Endothelial cell of umbilical vein (primary cell): Measurements from ENCODE around the gene FILIP1. TPM values are rescaled to one million over a fixed set of nuclear protein-coding genes. Genes with fewer than 3 reads are reported as not detected.

Experiments
- BruUV-seq: library from RNA; stranded (reverse); fragments of 400-500 nt; replicated peaks from 2 replicates; lab custom pipeline; 2021; lab: Mats Ljungman, UMichigan
- CTCF ChIA-PET: fragments of 300-600, 350-600 bp; sonication (Branson Sonifier 250); formaldehyde crosslinking; loops from one replicate; lab custom pipeline; 2021; ENCODE audit warnings: antibody characterized with exemption, inconsistent platforms; lab: Charles Lee
- POLR2A ChIA-PET: fragments of 300-600, 350-600 bp; sonication (Branson Sonifier 250); formaldehyde crosslinking; loops from one replicate; lab custom pipeline; 2021; ENCODE audit warnings: antibody characterized with exemption, inconsistent platforms; lab: Charles Lee
- DNase-seq: peaks from one replicate; pipeline ENCODE4 v3.0.0-alpha.2; 2011; ENCODE audit warnings: low read depth, low spot score
- FAIRE-seq: peaks from 2 replicates; lab custom pipeline; 2011; peaks lifted over from hg19 to GRCh38; lab: Jason Lieb, UNC
- H2AFZ ChIP-seq: 2 replicates; pipeline ENCODE4 v1.6.0; 2012; ENCODE audit warnings: low read depth, low read length, control low read depth, inconsistent platforms
- H3K27ac ChIP-seq: 2 replicates; pipeline ENCODE4 v1.5.1; 2011; ENCODE audit warnings: low read depth, mild to moderate bottlenecking, control low read depth, low read length, moderate library complexity; ENCODE audit not compliant: insufficient read depth
- H3K27me3 ChIP-seq, 2 experiments: 2 replicates each; pipeline versions ENCODE4 v1.6.0 to v1.6.1; 2011; ENCODE audit warnings: low read length in 2 of 2, mixed read lengths in 1 of 2; ENCODE audit not compliant: control insufficient read depth in 2 of 2, insufficient read depth in 2 of 2
- H3K36me3 ChIP-seq, 2 experiments: 2 replicates in 1 of 2; 3 replicates in 1 of 2; pipeline ENCODE4 v1.5.1; 2011; ENCODE audit warnings: low read length in 2 of 2, mild to moderate bottlenecking in 1 of 2, moderate library complexity in 1 of 2; ENCODE audit not compliant: control insufficient read depth in 2 of 2, insufficient read depth in 2 of 2; ENCODE audit errors: extremely low read depth in 1 of 2
- H3K4me1 ChIP-seq: 3 replicates; pipeline ENCODE4 v1.5.1; 2011; ENCODE audit warnings: mild to moderate bottlenecking, low read length; ENCODE audit not compliant: control insufficient read depth, insufficient read depth; ENCODE audit errors: extremely low read depth
- H3K4me2 ChIP-seq: 2 replicates; pipeline ENCODE4 v1.6.1; 2011; ENCODE audit warnings: low read length, control low read depth, mixed read lengths; ENCODE audit not compliant: insufficient read depth
- H3K4me3 ChIP-seq, 3 experiments: fragments of 200-600 bp in 1 of 3; sonication (generic), shearing (Covaris generic) in 1 of 3; replicated peaks in 1 of 3; 2 replicates each; pipeline ENCODE4 v1.5.1; 2011 to 2016; ENCODE audit warnings: control low read depth in 3 of 3, low read length in 3 of 3, mild to moderate bottlenecking in 2 of 3, inconsistent platforms in 1 of 3, low read depth in 1 of 3, moderate library complexity in 1 of 3; ENCODE audit not compliant: insufficient read depth in 1 of 3
- H3K79me2 ChIP-seq: 2 replicates; pipeline ENCODE4 v1.6.0; 2012; ENCODE audit warnings: low read length, inconsistent platforms; ENCODE audit not compliant: control insufficient read depth, insufficient read depth
- H3K9ac ChIP-seq: replicated peaks from 2 replicates; pipeline ENCODE3; 2011; ENCODE audit warnings: low read length, control low read depth; ENCODE audit not compliant: insufficient read depth; ENCODE audit errors: extremely low read depth
- H3K9me1 ChIP-seq: replicated peaks from 3 replicates; pipeline ENCODE4 v1.6.0; 2011; ENCODE audit warnings: mild to moderate bottlenecking, low read length; ENCODE audit not compliant: control insufficient read depth, insufficient read depth; ENCODE audit errors: extremely low read depth
- H3K9me3 ChIP-seq: replicated peaks from 2 replicates; pipeline ENCODE4 v1.5.1; 2012; ENCODE audit warnings: low read length, inconsistent platforms; ENCODE audit not compliant: control insufficient read depth, insufficient read depth
- H4K20me1 ChIP-seq: replicated peaks from 2 replicates; pipeline ENCODE3; 2011; ENCODE audit warnings: mild to moderate bottlenecking, low read length; ENCODE audit not compliant: control insufficient read depth, insufficient read depth; ENCODE audit errors: extremely low read depth
- EZH2 ChIP-seq: IDR thresholded peaks from 2 replicates; pipeline ENCODE4 v1.6.1; 2012; ENCODE audit warnings: borderline replicate concordance, low read depth, mild to moderate bottlenecking, moderate library complexity, low read length, inconsistent platforms; ENCODE audit not compliant: severe bottlenecking
- FOS ChIP-seq: IDR thresholded peaks from 2 replicates; pipeline ENCODE4 v1.6.1; 2011; ENCODE audit warnings: mild to moderate bottlenecking, low read length, moderate library complexity, borderline replicate concordance; ENCODE audit not compliant: insufficient read depth
- GATA2 ChIP-seq: IDR thresholded peaks from 2 replicates; pipeline ENCODE4 v1.7.0; 2011; ENCODE audit warnings: low read depth, mild to moderate bottlenecking, moderate library complexity, mixed read lengths, low read length; ENCODE audit not compliant: insufficient read length, insufficient read depth
- JUN ChIP-seq: IDR thresholded peaks from 2 replicates; pipeline ENCODE4 v1.6.1; 2011; ENCODE audit warnings: borderline replicate concordance, low read depth; ENCODE audit not compliant: insufficient read length, insufficient read depth
- MYC ChIP-seq: IDR thresholded peaks from one replicate; pipeline ENCODE4 v1.6.1; 2011; ENCODE audit warnings: mild to moderate bottlenecking, low read depth, low read length
- POLR2A ChIP-seq: IDR thresholded peaks from 2 replicates; pipeline ENCODE4 v1.6.1; 2012; ENCODE audit warnings: low read depth, mild to moderate bottlenecking, control low read depth, low read length
- POLR2AphosphoS5 ChIP-seq: IDR thresholded peaks from 2 replicates; pipeline ENCODE4 v1.6.1; 2012; ENCODE audit warnings: low read depth, mild to moderate bottlenecking, control low read depth, low read length, moderate library complexity; ENCODE audit not compliant: insufficient read depth
- dilution Hi-C: fragments of 300-500 bp; cut with MboI; formaldehyde crosslinking; loops from one replicate; pipeline ENCODE4 v1.15.0; 2019; ENCODE audit warnings: low sequenced_read_pairs; ENCODE audit not compliant: extremely low pct_ligation_motif_present
- intact Hi-C: fragments of 100-400 bp; cut with micrococcal nuclease; formaldehyde crosslinking; loops from one replicate; pipeline ENCODE4 v1.10.0; 2022
- polyA plus RNA-seq, 4 experiments: library from polyadenylated mRNA; depleted of rRNA in 3 of 4; stranded (reverse) in 3 of 4; unstranded in 1 of 4; fragments of >200 nt; gene quantifications; 2 replicates each; pipeline versions ENCODE4 v1.2.1 to v1.2.3, GENCODE V29; 2011 to 2012; ENCODE audit warnings: missing spikeins in 1 of 4
- total RNA-seq: library from RNA; stranded (reverse); gene quantifications from 2 replicates; pipeline ENCODE4 v1.2.3, GENCODE V29; 2021
- TF ChIP-seq, protein P1 (sequence below), 2 donors: IDR thresholded peaks; 1 replicate in 1 of 2; 2 replicates in 1 of 2; pipeline ENCODE4 v1.5.1; 2011; ENCODE audit warnings: low read length in 2 of 2, mild to moderate bottlenecking in 2 of 2, moderate library complexity in 2 of 2, control low read depth in 1 of 2, inconsistent platforms in 1 of 2, low read depth in 1 of 2; ENCODE audit not compliant: insufficient read depth in 1 of 2; ENCODE audit errors: extremely low read depth in 1 of 2
- TF ChIP-seq, protein P2 (sequence below): IDR thresholded peaks from 2 replicates; pipeline ENCODE4 v1.6.1; 2011; ENCODE audit not compliant: insufficient read depth, insufficient read length

Gene FILIP1
- total and polyA plus RNA-seq, 2 donors (not counting 3 experiments of a cell fraction or from before 2014, with no cell fraction given) = 2.8 to 13.7 TPM

DNA sequence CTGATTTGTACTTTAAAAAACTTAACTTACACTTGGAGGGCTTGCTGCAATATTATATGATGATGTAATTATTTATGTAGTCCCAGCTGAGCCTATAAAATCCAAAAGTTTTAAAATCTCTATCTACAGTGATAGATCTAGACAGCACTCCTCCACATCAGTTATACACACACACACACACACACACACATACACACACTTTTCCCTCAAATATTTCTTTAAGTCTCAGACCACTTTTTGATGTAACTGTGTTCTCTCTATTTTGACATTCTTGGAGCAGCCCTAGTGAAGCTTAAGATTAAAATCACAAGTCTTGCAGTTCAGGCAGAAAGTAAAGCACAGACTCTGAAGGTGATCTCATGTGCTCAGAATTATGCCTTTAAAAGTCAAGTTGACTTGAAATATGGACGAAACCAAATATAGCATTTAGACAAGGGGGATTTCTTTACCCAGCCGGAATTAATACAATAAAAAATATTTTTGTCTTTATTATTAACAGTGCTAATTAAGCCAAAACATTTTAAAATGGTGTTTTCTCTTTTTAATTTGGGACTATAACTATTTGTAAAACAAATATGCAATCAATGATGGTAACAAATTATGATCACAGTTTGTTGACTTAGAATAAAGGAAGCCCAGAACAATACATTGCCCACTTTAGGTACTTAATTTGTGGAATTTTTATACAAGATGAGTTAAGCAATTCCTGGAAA is 145.5 kb downstream of the FILIP1 start:
- dilution Hi-C loops = no loop called here
- BruUV-seq = no TSS peak
- TF ChIP-seq, protein P1, sequence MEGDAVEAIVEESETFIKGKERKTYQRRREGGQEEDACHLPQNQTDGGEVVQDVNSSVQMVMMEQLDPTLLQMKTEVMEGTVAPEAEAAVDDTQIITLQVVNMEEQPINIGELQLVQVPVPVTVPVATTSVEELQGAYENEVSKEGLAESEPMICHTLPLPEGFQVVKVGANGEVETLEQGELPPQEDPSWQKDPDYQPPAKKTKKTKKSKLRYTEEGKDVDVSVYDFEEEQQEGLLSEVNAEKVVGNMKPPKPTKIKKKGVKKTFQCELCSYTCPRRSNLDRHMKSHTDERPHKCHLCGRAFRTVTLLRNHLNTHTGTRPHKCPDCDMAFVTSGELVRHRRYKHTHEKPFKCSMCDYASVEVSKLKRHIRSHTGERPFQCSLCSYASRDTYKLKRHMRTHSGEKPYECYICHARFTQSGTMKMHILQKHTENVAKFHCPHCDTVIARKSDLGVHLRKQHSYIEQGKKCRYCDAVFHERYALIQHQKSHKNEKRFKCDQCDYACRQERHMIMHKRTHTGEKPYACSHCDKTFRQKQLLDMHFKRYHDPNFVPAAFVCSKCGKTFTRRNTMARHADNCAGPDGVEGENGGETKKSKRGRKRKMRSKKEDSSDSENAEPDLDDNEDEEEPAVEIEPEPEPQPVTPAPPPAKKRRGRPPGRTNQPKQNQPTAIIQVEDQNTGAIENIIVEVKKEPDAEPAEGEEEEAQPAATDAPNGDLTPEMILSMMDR (IDR thresholded peaks at IDR 0.05; ENCODE audit: extremely low read depth in 1 of 2, insufficient read depth in 1 of 2, low read depth in 1 of 2, low read length in 2 of 2) = no peak
- TF ChIP-seq EZH2 (no peak), MYC (no peak), FOS (no peak), GATA2 (no peak), POLR2AphosphoS5 (no peak), POLR2A (no peak), JUN (no peak)
- TF ChIP-seq, protein P2, sequence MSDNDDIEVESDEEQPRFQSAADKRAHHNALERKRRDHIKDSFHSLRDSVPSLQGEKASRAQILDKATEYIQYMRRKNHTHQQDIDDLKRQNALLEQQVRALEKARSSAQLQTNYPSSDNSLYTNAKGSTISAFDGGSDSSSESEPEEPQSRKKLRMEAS = no peak
- Histone ChIP-seq H3K4me3 (no peak overlapping the region), H2AFZ (no peak overlapping the region), H3K27ac (no peak overlapping the region), H3K36me3 (no peaks in the 10 kb centered on the region), H3K9ac (no peak overlapping the region), H3K9me1 (no peaks in the 10 kb centered on the region), H3K4me1 (peaks cover 13% of the 10 kb centered on the region), H4K20me1 (no peaks in the 10 kb centered on the region), H3K9me3 (no peaks in the 10 kb centered on the region), H3K79me2 (no peaks in the 10 kb centered on the region), H3K27me3 (no peaks in the 10 kb centered on the region), H3K4me2 (no peak overlapping the region)
- CTCF ChIA-PET = no interaction called here
- intact Hi-C loops = loop anchor here (5.0 kb wide), 1 partner anchor 51 kb away; no protein-coding TSS in a partner anchor
- FAIRE-seq (no peak), DNase-seq (no peak)
- POLR2A ChIA-PET = no interaction called here
